Stimulated activated CD8-positive, alpha-beta memory T cell treated with anti-CD3 and anti-CD28 coated beads, Interleukin-15, amount 100 ng/mL, for 4 hours (primary cell): ENCODE results near the gene FSHB.
"Not testable (repeated sequence)": the region's sequence is repeated elsewhere in the genome, so short reads cannot be mapped to it uniquely, and the experiment has no call there.

Experiments used
- DNase-seq, 2 donors: peaks; one replicate each; pipeline ENCODE4 v3.0.0-alpha.2; 2020; ENCODE audit warnings: low read depth in 2 of 2

FSHB gene

GRCh38 chr11:30230714-30231113, at the start of gene FSHB:
TSS of gene FSHB (plus strand) at chr11:30231014. CDS start at chr11:30231903, 889 bp downstream.
- DNase-seq: no peak

GRCh38 chr11:30186748-30187147, 44.1 kb upstream of the FSHB start:
- DNase-seq: no peak

- DNase-seq: no peak
These were observed 38.2 kb upstream of the FSHB start for GRCh38 chr11:30192620-30193019.

- no peak for DNase-seq
These were observed 34.2 kb upstream of the FSHB start for GRCh38 chr11:30196400-30197206.

- no peak for DNase-seq
These were observed 32.9 kb upstream of the FSHB start for GRCh38 chr11:30197869-30198268.

- not testable (repeated sequence) for DNase-seq
These were observed 27.8 kb upstream of the FSHB start for GRCh38 chr11:30202989-30203388.

- no peak for DNase-seq
These were observed 27.0 kb upstream of the FSHB start for GRCh38 chr11:30203850-30204249.

GRCh38 chr11:30206249-30206996, 24.4 kb upstream of the FSHB start:
- no peak for DNase-seq

GRCh38 chr11:30210357-30210756, 20.5 kb upstream of the FSHB start:
- no peak for DNase-seq

GRCh38 chr11:30216534-30216933, 14.3 kb upstream of the FSHB start:
- no peak for DNase-seq

- DNase-seq: no peak
These were observed 12.5 kb upstream of the FSHB start for GRCh38 chr11:30218278-30218677.

- no peak for DNase-seq
These were observed 5.2 kb upstream of the FSHB start for GRCh38 chr11:30225642-30226041.

- DNase-seq: no peak
These were observed 2.4 kb upstream of the FSHB start for GRCh38 chr11:30228323-30228884.

GRCh38 chr11:30239025-30239424, 8.2 kb downstream of the FSHB start:
- no peak for DNase-seq

GRCh38 chr11:30244265-30244664, 13.5 kb downstream of the FSHB start:
- no peak for DNase-seq

GRCh38 chr11:30245621-30246020, 14.8 kb downstream of the FSHB start:
- no peak for DNase-seq

- DNase-seq: no peak
These were observed 23.8 kb downstream of the FSHB start for GRCh38 chr11:30254307-30255298.

- DNase-seq: no peak
These were observed 24.8 kb downstream of the FSHB start for GRCh38 chr11:30255637-30256036.

- no peak for DNase-seq
These were observed 26.2 kb downstream of the FSHB start for GRCh38 chr11:30257058-30257457.

- no peak for DNase-seq
These were observed 27.9 kb downstream of the FSHB start for GRCh38 chr11:30258679-30259078.

- no peak for DNase-seq
These were observed 30.0 kb downstream of the FSHB start for GRCh38 chr11:30260813-30261212.

- no peak for DNase-seq
These were observed 31.0 kb downstream of the FSHB start for GRCh38 chr11:30261821-30262220.
